Transverse colon (tissue), 4 donors: ENCODE results near the gene CHD6. TPM values are rescaled to one million over a fixed set of nuclear protein-coding genes. Genes with fewer than 3 reads are reported as not detected.
A peak's percentile ranks its signal among the peaks of the same experiment; 100 is the strongest.

ENCODE experiments used
- DNase-seq: peaks from one replicate; pipeline ENCODE4 v3.0.0-alpha.2; 2019
- H3K27ac ChIP-seq, 4 donors: fragments of 200-600 bp; sonication (generic); 2 replicates each; pipeline ENCODE4 v1.5.1; 2016 to 2018; ENCODE audit warnings: inconsistent platforms in 4 of 4
- H3K27me3 ChIP-seq: fragments of 200-600 bp; sonication (generic); 2 replicates; pipeline ENCODE4 v1.5.1; 2017; ENCODE audit warnings: inconsistent platforms
- H3K36me3 ChIP-seq, 4 donors: fragments of 200-600 bp; sonication (generic); 2 replicates each; pipeline ENCODE4 v1.5.1; 2017 to 2019; ENCODE audit warnings: inconsistent platforms in 4 of 4
- H3K4me1 ChIP-seq, 4 donors: fragments of 200-600 bp; sonication (generic); 2 replicates each; pipeline ENCODE4 v1.5.1; 2017 to 2020; ENCODE audit warnings: inconsistent platforms in 4 of 4
- H3K4me3 ChIP-seq, 4 donors: fragments of 200-600 bp; sonication (generic); 1 replicate in 1 of 4; 2 replicates in 3 of 4; pipeline versions ENCODE4 v1.5.1 to v1.6.1; 2017 to 2019; ENCODE audit warnings: inconsistent platforms in 4 of 4
- H3K9me3 ChIP-seq, 2 donors: fragments of 200-600 bp; sonication (generic); 2 replicates each; pipeline ENCODE4 v1.5.1; 2017 to 2019; ENCODE audit warnings: inconsistent platforms in 2 of 2
- EP300 ChIP-seq: sonication (generic); formaldehyde crosslinking; IDR thresholded peaks from one replicate; pipeline ENCODE4 v1.6.1; 2017; ENCODE audit warnings: antibody characterized with exemption, low read depth
- POLR2A ChIP-seq: fragments of 450-650 bp; IDR thresholded peaks from one replicate; pipeline ENCODE4 v1.6.1; 2016; ENCODE audit warnings: antibody characterized with exemption, mild to moderate bottlenecking, moderate library complexity
- POLR2AphosphoS5 ChIP-seq, 3 donors: sonication (generic); formaldehyde crosslinking; IDR thresholded peaks; one replicate each; pipeline ENCODE4 v1.6.1; 2016; ENCODE audit warnings: antibody characterized with exemption in 3 of 3
- WGBS, 2 donors: methylation state at CpG; one replicate each; pipeline ENCODE4 v1.1.5; 2018; ENCODE audit warnings: low coverage in 1 of 2; 5-methylcytosine and 5-hydroxymethylcytosine counted together
- in situ Hi-C, 4 donors: fragments of 200-750 bp; cut with MboI; loops; one replicate each; pipeline versions ENCODE4 v1.15.0 to v1.15.1; 2017; ENCODE audit warnings: low sequenced_read_pairs in 3 of 4, low pct_ligation_motif_present in 1 of 4, low pct_unique_long_range_greater_than_20kb in 1 of 4
- intact Hi-C: fragments of 100-400 bp; cut with DNase I; formaldehyde crosslinking; loops from one replicate; pipeline ENCODE4 v1.15.1; 2023; ENCODE audit warnings: low total_unique reads
- total RNA-seq, 4 donors: library from RNA; depleted of rRNA; stranded (reverse); fragments of >200 nt; gene quantifications; one replicate each; pipeline ENCODE4 v1.1.0, GENCODE V29; 2016
- TF ChIP-seq, protein P1 (sequence below), 5 experiments: fragments of 200-600 bp in 3 of 5; fragments of 450-650 bp in 2 of 5; sonication (generic) in 3 of 5; IDR thresholded peaks; 1 replicate in 2 of 5; 2 replicates in 3 of 5; pipeline ENCODE4 v1.5.1; 2016 to 2017; ENCODE audit warnings: antibody characterized with exemption in 5 of 5, inconsistent platforms in 3 of 5, mild to moderate bottlenecking in 2 of 5, moderate library complexity in 1 of 5

CHD6 gene
- total RNA-seq, 4 donors from 2014 or later = 27.3 to 42.1 (median 27.9) TPM

- no peak overlapping the region for H3K4me3 ChIP-seq
- H3K9me3 ChIP-seq = no peaks in the 10 kb centered on the region
- H3K27me3 ChIP-seq = no peaks in the 10 kb centered on the region
- peaks cover 0 to 17% (median 5%) of the 10 kb centered on the region in 4 donors for H3K36me3 ChIP-seq
- H3K27ac ChIP-seq = no peak overlapping the region
- intact Hi-C loops = no loop called here
- no peaks in the 10 kb centered on the region for H3K4me1 ChIP-seq
- DNase-seq = no peak
- WGBS, 2 donors = 75 to 92% methylated on average over 2 to 12 of the region's 12 CpGs
- TF ChIP-seq POLR2A (no peak), EP300 (no peak), POLR2AphosphoS5 (IDR thresholded peaks at IDR 0.05) (no peak)
- TF ChIP-seq, protein P1, sequence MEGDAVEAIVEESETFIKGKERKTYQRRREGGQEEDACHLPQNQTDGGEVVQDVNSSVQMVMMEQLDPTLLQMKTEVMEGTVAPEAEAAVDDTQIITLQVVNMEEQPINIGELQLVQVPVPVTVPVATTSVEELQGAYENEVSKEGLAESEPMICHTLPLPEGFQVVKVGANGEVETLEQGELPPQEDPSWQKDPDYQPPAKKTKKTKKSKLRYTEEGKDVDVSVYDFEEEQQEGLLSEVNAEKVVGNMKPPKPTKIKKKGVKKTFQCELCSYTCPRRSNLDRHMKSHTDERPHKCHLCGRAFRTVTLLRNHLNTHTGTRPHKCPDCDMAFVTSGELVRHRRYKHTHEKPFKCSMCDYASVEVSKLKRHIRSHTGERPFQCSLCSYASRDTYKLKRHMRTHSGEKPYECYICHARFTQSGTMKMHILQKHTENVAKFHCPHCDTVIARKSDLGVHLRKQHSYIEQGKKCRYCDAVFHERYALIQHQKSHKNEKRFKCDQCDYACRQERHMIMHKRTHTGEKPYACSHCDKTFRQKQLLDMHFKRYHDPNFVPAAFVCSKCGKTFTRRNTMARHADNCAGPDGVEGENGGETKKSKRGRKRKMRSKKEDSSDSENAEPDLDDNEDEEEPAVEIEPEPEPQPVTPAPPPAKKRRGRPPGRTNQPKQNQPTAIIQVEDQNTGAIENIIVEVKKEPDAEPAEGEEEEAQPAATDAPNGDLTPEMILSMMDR (IDR thresholded peaks at IDR 0.05) = no peak
- in situ Hi-C loops = no loop called here
Observed at GRCh38 chr20:41403604-41404003, 214.6 kb downstream of the CHD6 start.

GRCh38 chr20:41398408-41398807 lies 219.8 kb downstream of the CHD6 start:
- intact Hi-C loops (no loop called here), in situ Hi-C loops (no loop called here)
- H3K4me1 ChIP-seq = peaks cover 0 to 18% (median 2%) of the 10 kb centered on the region in 4 donors
- H3K9me3 ChIP-seq = no peaks in the 10 kb centered on the region
- no peak overlapping the region for H3K4me3 ChIP-seq
- TF ChIP-seq POLR2AphosphoS5 (IDR thresholded peaks at IDR 0.05) = peak in 2 of 3 donors; percentile 56 to 61
- TF ChIP-seq EP300 = no peak
- 65 to 70% methylated on average over 2 of the region's 2 CpGs for WGBS, 2 donors
- DNase-seq = peak; percentile 43
- no peaks in the 10 kb centered on the region for H3K27me3 ChIP-seq
- peak overlapping the region; percentile 23 to 52 (median 44) for H3K27ac ChIP-seq
- no peaks in the 10 kb centered on the region for H3K36me3 ChIP-seq

DNA sequence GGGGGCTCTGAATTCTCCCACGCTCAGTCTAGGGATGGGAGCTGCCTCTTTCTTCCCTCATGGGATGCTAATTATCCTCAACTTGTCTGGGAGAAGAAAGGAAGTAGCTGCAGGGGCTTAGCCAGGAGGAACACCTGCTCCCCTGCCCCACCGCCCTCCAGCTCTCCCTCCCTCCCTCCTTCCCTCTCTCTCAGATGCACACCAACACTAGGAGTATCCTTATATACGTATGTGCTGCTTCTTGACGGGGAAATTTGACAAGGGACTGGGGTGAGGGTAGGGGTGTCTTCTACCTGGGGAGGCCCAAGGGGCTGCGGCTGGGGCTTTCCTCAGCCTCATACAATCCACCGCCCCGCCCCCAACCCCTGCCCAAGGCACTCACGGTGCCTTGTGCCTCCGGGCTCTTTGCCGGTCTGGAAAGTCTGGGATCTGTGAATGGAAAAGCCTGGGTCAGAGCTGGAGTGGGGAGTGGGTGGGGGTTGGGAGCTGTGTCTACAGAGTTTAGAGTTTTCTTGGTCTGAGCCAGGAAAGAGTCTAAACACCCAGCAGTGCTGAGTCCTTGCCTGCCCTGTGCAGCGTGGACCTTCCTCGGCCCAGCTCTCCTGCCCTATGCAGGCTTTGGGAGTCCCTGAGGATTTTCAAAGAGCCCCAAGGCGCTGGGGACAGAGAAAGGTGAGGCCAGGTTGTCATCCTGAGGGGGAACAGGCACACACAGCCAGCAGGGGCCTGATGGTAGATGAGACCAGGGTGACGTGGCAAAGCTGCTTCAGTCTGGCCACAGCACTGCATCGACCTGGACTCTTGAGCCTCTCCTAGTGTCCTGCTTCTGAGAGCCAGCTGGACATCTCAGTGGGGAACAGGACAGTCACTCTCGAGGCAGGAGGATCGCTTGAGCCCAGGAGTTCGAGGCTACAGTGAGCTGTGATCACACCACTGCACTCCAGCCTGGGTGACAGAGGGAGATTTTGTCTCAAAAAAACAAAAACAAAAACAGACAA lies 222.2 kb downstream of the CHD6 start:
- in situ Hi-C loops = no loop called here
- peaks cover 0 to 26% (median 2%) of the 10 kb centered on the region in 4 donors for H3K4me1 ChIP-seq
- WGBS, 2 donors = 40 to 68% methylated on average over 1 to 18 of the region's 18 CpGs

DNA sequence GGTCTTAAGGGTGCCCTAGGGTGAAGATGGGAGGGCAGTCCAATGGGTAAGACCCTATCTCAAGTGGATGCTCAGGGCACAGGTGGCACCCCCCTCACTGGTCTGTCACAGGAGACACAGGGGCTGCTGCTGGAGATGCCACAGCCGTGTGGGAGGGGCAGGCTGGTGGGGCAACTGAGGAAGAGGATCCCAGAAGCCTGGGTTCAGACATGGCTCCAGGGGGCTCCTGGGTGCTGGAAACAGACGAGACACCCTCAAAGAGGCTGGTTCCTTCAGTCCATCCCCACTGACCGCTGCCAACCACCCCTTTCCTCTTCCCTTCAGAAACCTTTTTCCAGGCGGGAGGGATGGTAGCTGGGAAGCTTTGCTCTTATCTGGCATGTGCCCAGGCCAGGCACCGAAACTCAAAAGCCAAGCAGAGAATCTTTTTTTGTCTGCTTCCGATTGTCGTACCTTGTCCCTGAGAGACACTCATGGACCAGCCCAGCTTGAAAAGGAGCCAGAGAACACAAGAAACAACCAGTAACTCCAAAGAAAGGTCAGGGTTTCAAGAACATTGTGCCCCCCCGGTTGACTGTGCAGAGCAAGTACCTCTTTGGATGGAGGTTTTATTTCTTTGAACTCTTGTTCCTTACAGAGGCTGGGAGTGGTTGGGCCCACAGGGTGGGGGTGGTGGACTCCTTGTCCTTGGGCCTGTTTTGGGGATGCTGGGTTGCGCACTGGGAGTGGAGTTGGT lies 223.1 kb downstream of the CHD6 start:
- H3K9me3 ChIP-seq = no peaks in the 10 kb centered on the region
- peaks cover 0 to 26% (median 2%) of the 10 kb centered on the region in 4 donors for H3K4me1 ChIP-seq
- no peaks in the 10 kb centered on the region for H3K27me3 ChIP-seq
- H3K27ac ChIP-seq = no peak overlapping the region
- H3K36me3 ChIP-seq = no peaks in the 10 kb centered on the region
- no peak overlapping the region for H3K4me3 ChIP-seq
- in situ Hi-C loops = no loop called here
- intact Hi-C loops = no loop called here
- WGBS, 2 donors = 67 to 77% methylated on average over 2 to 9 of the region's 9 CpGs
- TF ChIP-seq, protein P1 (IDR thresholded peaks at IDR 0.05) = no peak
- no peak for TF ChIP-seq POLR2AphosphoS5 (IDR thresholded peaks at IDR 0.05)
- TF ChIP-seq EP300 = no peak
- no peak for TF ChIP-seq POLR2A
- DNase-seq = no peak

More for the DNA sequence above, 222.2 kb downstream of the CHD6 start:
- TF ChIP-seq POLR2A (no peak), EP300 (no peak), POLR2AphosphoS5 (IDR thresholded peaks at IDR 0.05) (no peak)
- TF ChIP-seq, protein P1 (IDR thresholded peaks at IDR 0.05) = no peak
- intact Hi-C loops = no loop called here
- peak overlapping the region in 3 of 4 donors; percentile 18 to 41 (median 29) for H3K27ac ChIP-seq
- H3K4me3 ChIP-seq = no peak overlapping the region
- H3K36me3 ChIP-seq = no peaks in the 10 kb centered on the region
- no peaks in the 10 kb centered on the region for H3K27me3 ChIP-seq
- DNase-seq = no peak
- no peaks in the 10 kb centered on the region for H3K9me3 ChIP-seq
